GM19468 (cell line): ENCODE results near the gene SLC13A4.
"Not testable (repeated sequence)": the region's sequence is repeated elsewhere in the genome, so short reads cannot be mapped to it uniquely, and the experiment has no call there.

Experiments used
- ATAC-seq: cut with Tn5 transposase; IDR thresholded peaks from one replicate; pipeline ENCODE4 v1.9.1; 2021; ENCODE audit warnings: mild to moderate bottlenecking, moderate library complexity, moderate number of reproducible peaks; ENCODE audit not compliant: unreplicated experiment; ENCODE audit errors: extremely low read depth

Gene SLC13A4

DNA sequence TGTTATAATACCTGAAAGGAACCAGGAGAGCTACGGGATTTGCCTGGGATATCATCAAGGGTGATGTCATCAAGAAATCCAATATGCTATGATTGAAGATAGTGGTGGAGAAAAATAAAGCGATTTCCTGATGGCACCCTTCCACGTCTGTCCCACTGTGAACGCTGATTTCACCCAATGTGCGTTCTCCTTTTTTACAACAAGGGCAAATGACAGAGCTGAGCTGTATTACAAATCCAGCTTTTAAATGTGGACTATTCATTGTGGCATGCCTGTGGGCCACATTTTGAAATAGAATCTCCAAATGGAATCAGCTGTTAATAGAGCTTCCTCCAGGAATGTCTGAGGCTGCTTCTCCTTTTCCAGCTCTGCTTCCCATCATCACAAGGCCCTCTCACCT is 23.3 kb downstream of the SLC13A4 start:
- no peak for ATAC-seq

DNA sequence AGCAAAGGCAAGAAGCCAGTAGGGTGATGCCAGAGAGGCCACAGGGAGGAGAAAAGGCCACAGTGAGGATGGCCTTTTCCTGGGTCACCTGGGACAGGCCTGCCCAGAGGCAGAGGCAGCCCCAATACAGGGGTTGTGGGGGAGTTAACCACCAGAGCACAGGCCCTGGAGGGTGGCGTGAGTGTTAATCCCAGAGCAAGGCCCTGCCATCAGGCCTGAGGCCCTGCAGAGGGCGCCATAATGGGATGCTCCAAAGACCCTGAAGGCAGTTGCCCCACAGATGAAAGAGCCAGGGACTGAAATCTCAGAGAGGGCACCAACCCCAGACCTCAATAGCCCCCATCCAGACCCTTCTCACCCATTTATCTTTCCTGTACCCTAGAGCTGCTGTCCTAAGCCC is 23.9 kb downstream of the SLC13A4 start:
- ATAC-seq, result no peak

GRCh38 chr7:135697276-135698049 is 30.5 kb downstream of the SLC13A4 start:
- ATAC-seq, result no peak

DNA sequence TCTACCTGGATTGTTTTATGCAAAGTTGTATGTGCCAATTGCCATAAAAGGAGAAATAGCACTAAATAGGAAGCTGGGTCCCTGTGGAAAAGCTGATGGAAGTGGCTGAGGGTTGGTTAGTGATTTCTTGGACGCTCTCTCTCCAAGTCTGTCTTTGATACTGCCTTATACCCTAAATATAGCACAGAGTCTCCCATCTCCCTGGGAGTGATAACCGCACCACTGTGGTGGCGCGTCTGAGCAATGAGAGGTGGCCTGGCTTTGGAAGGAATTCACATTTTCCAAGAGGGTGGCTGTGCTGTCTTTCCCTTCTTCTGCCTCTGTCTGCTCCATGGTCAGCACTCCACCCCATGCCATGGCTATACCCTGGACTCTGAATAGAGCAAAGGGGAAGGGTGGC is 34.4 kb downstream of the SLC13A4 start:
- no peak for ATAC-seq

DNA sequence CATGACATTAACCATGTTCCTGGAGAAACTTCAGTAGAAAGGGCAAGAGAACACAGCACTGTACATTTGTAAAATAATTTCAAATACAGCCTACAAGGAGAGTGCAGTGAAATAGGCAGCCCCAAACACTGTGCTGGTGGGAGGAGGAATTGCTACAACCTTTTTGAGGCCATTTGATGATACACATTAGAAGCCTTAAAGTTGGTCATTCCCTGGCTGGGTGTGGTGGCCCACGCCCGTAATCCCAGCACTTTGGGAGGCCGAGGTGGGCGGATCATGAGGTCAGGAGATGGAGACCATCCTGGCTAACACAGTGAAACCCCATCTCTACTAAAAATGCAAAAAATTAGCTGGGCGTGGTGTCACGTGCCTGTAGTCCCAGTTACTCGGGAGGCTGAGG is 35.4 kb downstream of the SLC13A4 start:
- not testable (repeated sequence) for ATAC-seq

- no peak for ATAC-seq
These were observed 35.9 kb downstream of the SLC13A4 start for GRCh38 chr7:135692055-135692454.

- no peak for ATAC-seq
These were observed 37.4 kb downstream of the SLC13A4 start for GRCh38 chr7:135690566-135690965.

- ATAC-seq, result no peak
These were observed 40.5 kb downstream of the SLC13A4 start for GRCh38 chr7:135687466-135687865.

GRCh38 chr7:135685306-135686084 is 42.5 kb downstream of the SLC13A4 start:
- no peak for ATAC-seq

DNA sequence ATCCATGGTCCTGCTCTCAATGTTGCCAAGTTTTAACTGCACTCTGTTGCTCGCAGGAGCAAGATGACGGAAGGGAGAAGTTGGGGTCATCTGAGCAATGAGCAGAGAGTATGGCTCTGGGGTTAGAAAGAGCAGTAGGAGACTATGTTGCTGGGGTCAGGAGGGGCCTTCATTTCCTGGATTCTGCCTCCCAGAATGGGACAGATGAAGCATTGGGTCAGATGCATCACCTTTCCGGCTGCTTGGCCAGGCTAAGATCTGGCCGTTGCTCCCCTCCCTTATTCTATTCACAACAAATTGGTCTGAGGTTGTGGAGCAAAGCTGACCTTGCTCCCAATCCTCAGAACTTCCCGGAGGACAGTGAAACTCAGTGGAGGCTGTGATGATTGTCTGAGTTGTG is 43.3 kb downstream of the SLC13A4 start:
- ATAC-seq, result no peak

DNA sequence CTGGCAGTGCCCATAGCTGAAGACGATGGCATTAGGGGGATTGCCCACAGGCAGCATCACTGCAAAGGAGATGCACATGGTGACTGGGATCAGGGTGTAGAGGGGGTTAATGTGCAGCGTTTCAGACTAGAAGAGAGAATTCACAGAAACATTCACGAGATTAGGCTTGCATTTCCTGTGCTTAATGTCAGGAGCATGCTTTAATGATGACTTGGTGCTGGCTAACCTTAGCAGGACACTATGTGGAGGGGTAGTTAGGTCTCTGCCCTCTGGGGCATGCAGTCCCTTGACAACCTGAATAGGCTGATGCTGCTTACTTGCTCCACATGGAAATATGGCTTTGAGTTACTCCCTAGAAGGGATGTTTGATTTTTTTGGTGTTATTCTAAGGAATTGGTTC is 43.9 kb downstream of the SLC13A4 start:
- no peak for ATAC-seq

DNA sequence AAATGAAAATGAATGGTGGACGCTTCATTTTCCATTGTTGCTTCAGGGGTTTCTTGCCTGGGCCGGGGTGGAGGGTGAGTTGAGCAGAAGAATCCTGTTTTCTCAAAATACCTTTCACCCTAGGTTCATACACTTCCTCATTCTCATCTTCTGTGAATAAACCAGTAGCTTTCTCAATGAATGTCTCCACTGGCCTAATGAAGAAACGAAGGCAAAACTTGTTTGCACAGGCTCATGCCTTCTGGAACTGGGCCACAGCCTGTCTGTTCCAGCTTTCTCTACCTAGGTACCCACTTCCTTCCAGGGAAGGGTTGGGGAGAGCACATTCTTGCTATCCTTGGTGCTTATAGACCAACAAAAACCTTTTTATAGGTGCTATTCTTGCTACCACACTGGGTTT is 44.4 kb downstream of the SLC13A4 start:
- ATAC-seq, result no peak

DNA sequence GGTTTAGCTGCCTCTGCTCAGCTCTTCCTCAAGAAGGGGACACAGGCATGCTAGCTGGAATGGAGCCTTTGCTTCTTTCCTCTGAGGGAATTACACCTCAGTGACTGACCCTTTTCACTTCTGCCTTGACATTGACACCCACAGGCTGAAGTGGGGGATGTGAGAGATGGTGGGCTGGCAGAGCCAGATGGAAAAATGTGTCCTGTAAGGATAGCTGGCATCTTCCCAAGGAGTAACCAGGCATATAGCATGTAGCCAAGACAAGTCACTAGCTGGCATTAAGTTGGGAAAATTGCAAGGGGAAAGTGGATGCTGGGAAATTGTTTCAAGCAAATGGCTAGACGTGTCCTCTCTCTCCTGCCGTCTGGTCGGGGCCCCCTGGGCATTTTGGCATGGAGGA is 45.8 kb downstream of the SLC13A4 start:
- ATAC-seq, result no peak

DNA sequence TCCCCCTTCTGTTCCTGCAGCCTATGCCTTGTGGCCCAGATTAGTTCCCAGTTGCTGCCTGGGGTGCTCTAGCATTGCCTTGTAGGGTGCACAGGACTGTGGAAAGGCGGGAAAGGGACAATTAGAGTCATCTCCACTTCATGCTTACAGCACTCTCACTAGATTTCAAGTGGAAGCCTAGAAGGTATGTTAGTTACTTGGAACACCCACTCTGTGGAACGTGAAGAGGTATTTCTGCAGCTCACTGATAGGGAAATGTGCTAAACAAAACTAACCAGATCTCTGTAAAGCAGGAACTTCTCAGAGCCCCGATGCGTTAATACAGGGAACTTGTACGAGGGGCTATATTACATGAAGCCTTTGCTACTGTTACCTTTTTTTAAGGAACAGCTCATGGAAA is 46.2 kb downstream of the SLC13A4 start:
- no peak for ATAC-seq

DNA sequence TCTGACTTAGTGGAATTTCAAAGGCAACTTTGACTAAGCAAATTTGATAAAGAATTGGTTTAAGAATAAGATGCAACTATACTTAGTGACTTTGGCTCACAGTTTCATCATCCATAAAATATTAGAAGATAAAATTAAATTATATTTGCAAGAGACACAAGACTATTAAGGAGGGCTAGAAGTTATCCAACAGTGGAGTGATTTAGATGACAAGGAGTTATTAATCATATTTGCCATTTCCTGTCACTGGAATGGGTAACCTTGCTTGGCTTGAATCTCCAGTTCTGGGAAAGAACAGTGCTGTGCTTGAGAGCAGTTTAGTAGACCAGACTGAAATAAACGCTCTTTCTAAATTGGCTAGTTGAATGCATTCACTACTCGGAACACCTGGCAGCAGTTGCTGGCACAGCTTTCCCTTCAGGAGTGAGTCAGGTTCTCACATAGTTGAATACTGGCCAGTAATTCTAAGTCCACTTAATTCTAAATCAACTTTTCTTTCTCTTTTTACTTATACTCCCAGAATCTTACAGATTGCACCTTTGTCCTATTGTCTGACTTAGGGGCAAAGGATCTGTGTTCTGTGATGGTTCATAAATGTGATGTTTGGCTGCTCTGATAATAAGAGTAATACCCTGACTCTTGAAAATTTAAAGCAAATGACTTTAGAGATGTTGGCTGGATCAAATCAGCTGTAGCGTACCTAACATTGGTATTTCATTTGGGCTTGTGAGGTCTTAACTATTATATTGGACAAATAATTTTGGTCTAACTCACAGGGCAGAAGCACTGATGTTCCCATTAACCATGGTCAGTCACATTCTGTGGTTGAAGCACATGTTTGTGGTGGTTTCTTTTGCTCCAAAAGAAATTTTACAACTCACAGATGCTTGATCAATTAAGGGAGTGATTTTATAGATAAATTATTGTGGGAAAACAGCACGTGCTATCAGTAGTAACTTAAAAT is 49.1 kb downstream of the SLC13A4 start:
- ATAC-seq, result no peak

DNA sequence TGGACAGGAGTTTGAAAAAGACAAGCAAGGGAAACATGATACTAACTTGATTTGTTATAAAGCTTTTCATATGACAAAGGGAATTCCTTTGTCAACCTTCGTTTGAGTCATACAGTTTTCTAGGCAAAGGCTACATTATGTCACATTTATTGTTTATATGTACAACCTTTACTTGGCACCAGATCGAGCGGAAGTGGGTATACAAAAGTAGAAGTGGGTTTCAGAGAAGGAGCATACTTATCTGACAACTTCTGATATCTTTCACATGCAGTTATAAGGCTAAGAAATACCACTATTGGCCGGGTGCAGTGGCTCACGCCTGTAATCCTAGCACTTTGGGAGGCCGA is 54.7 kb downstream of the SLC13A4 start:
- ATAC-seq, result no peak

DNA sequence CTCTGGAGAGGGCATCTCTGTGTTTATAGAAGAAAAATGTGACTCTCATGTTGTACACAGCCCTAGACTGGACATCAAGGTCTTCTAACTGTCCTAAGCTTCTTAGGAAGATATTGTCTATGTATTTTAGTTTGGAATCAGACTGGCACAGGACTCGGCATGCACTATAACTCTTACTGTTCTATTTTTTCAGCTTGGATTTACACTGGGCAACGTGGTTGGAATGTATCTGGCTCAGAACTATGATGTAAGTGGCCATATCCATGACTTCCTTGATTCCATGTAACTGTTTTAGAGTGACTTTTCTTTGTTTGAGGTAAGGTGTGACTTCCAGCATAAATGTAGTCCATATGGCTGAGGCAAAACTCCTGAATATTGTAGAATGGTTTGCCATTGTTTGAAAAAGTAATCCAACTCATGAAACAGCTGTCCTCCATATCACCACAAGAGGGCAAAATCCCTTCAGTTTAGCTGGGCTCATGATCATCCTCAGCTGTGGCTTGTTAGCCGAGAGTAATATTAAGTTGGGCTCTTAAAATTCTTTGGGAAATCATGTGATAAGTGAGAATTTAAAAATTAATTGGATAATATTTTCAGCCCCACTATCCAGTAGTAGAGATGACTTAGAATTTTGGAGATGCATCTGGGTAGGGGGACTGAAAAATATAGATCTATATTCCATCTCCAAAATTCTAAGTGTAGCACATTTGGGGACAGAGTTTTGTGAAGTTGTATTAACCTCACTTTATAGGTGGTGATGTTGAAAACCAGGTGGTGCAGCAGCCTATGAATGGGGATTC is 55.2 kb downstream of the SLC13A4 start:
- peak; percentile 59 for ATAC-seq

- ATAC-seq, result no peak
These were observed 57.8 kb downstream of the SLC13A4 start for GRCh38 chr7:135670179-135670578.

DNA sequence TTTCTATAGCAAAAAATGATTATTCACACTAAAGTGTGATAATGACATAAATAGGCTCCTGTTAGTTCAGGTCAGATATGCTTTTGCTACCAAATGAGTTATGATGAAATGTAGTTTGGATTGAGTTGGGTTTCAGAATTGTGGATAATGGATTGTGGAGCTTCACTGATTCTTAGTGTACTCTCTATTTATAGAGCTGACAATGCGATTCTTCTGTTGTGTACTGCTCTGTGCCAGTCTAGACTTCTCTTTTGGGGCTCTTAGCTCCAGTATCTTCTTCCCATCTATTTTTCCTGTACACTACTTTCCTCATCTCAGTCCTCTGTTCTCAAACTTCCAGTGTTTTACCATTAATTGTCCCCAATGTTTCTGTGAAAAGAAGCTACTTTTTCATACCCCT is 58.2 kb downstream of the SLC13A4 start:
- ATAC-seq, result no peak

- ATAC-seq, result not testable (repeated sequence)
These were observed 59.1 kb downstream of the SLC13A4 start for GRCh38 chr7:135668852-135669395.
